Measurements from ENCODE around the gene SBF2. TPM values are rescaled to one million over a fixed set of nuclear protein-coding genes. Genes with fewer than 3 reads are reported as not detected.
A peak's percentile ranks its signal among the peaks of the same experiment; 100 is the strongest.

The SBF2 gene
- total and polyA plus RNA-seq, 2 of the 13 experiments (the other 11 are each of a cell fraction or from before 2014, with no cell fraction given) = 24.0 to 45.8 TPM

GRCh38 chr11:9758637-9759518 lies 535.1 kb downstream of the SBF2 start (continued):
- TF ChIP-seq ZNF609 (CRISPR knock-in tag; IDR thresholded peaks at IDR 0.05; ENCODE audit: borderline replicate concordance) (peak; percentile 67; the same call in 1 of the 2 replicates), ZBTB39 (CRISPR knock-in tag; IDR thresholded peaks at IDR 0.05) (no peak), ZNF552 (CRISPR knock-in tag; IDR thresholded peaks at IDR 0.05; ENCODE audit: borderline replicate concordance) (no peak), NONO (IDR thresholded peaks at IDR 0.05) (no peak), NONO (CRISPR knock-in tag; conservative IDR thresholded peaks at IDR 0.05) (peak; percentile 84), SNAPC2 (CRISPR knock-in tag; IDR thresholded peaks at IDR 0.05) (peak; percentile 90), NFATC3 (CRISPR knock-in tag; IDR thresholded peaks at IDR 0.05) (no peak), ZBTB42 (CRISPR knock-in tag; IDR thresholded peaks at IDR 0.05) (peak; percentile 61; the same call in 1 of the 2 replicates), ZNF282 (IDR thresholded peaks at IDR 0.05; ENCODE audit: partially characterized antibody) (no peak), SMC3 (IDR thresholded peaks at IDR 0.05; ENCODE audit: low read length) (no peak; the same call in 1 of the 2 replicates), ZNF816 (CRISPR knock-in tag; IDR thresholded peaks at IDR 0.05; ENCODE audit: borderline replicate concordance) (no peak), NFIB (CRISPR knock-in tag; IDR thresholded peaks at IDR 0.05; ENCODE audit: borderline replicate concordance) (no peak), ZNF136 (CRISPR knock-in tag; IDR thresholded peaks at IDR 0.05; ENCODE audit: low read depth) (0 out of 2 replicates have a peak, but pooled peaks have one; percentile 8), TBX2 (CRISPR knock-in tag; IDR thresholded peaks at IDR 0.05; ENCODE audit: borderline replicate concordance) (0 out of 2 replicates have a peak, but pooled peaks have one; percentile 34), PAWR (CRISPR knock-in tag; IDR thresholded peaks at IDR 0.05; ENCODE audit: borderline replicate concordance) (no peak), ZNF674 (CRISPR knock-in tag; IDR thresholded peaks at IDR 0.05; ENCODE audit: low read depth) (no peak), ZHX1 (CRISPR knock-in tag; IDR thresholded peaks at IDR 0.05; ENCODE audit: low read depth) (0 out of 2 replicates have a peak, but pooled peaks have one; percentile 55), NR2C2 (CRISPR knock-in tag; IDR thresholded peaks at IDR 0.05; ENCODE audit: borderline replicate concordance) (no peak; the same call in 1 of the 2 replicates), KLF13 (CRISPR knock-in tag; IDR thresholded peaks at IDR 0.05) (no peak)
